OCI-LY3 (cell line): ENCODE measurements around the gene FOS.

Experiments used
- H2AFZ ChIP-seq: fragments of 200-600, 300-600 bp; shearing (Covaris generic); 2 replicates; pipeline ENCODE4 v1.6.0; 2014; ENCODE audit warnings: antibody characterized with exemption, low read depth, low read length
- H3K27ac ChIP-seq: fragments of 200-600, 300-600 bp; sonication (generic); 2 replicates; pipeline ENCODE4 v1.5.1; 2014; ENCODE audit warnings: mild to moderate bottlenecking, low read length, moderate library complexity, mixed read lengths
- H3K27me3 ChIP-seq: fragments of 200-600, 300-600 bp; sonication (generic); 2 replicates; pipeline ENCODE4 v1.6.1; 2014; ENCODE audit warnings: low read depth, low read length, mixed read lengths
- H3K36me3 ChIP-seq: fragments of 200-600, 300-600 bp; sonication (generic); replicated peaks from 2 replicates; pipeline ENCODE3; 2014; ENCODE audit warnings: low read depth, low read length, mixed read lengths
- H3K4me1 ChIP-seq: fragments of 300-600, 200-600 bp; sonication (generic); 2 replicates; pipeline ENCODE4 v1.6.1; 2014; ENCODE audit warnings: low read length, mixed read lengths
- H3K4me2 ChIP-seq: fragments of 200-600, 300-600 bp; sonication (generic); 2 replicates; pipeline ENCODE4 v1.6.1; 2014; ENCODE audit warnings: low read length, mixed read lengths
- H3K4me3 ChIP-seq: fragments of 300-600, 200-600 bp; sonication (generic); 2 replicates; pipeline ENCODE4 v1.5.1; 2014; ENCODE audit warnings: antibody characterized with exemption, mild to moderate bottlenecking, low read length, moderate library complexity
- H3K79me2 ChIP-seq: fragments of 300-600, 200-600 bp; shearing (Covaris generic); 2 replicates; pipeline ENCODE4 v1.6.1; 2014; ENCODE audit warnings: mild to moderate bottlenecking, low read length, mixed read lengths
- H3K9ac ChIP-seq: fragments of 300-600, 200-600 bp; shearing (Covaris generic); 2 replicates; pipeline ENCODE4 v1.6.0; 2014; ENCODE audit warnings: mild to moderate bottlenecking, low read length, moderate library complexity
- H3K9me3 ChIP-seq: fragments of 200-600, 300-600 bp; shearing (Covaris generic); 2 replicates; pipeline ENCODE4 v1.6.1; 2014; ENCODE audit warnings: low read length, mixed read lengths; ENCODE audit not compliant: insufficient read depth
- H4K20me1 ChIP-seq: fragments of 200-600, 300-600 bp; sonication (generic); 2 replicates; pipeline ENCODE4 v1.6.1; 2016; ENCODE audit warnings: low read length, mixed read lengths; ENCODE audit not compliant: insufficient read depth
- CTCF ChIP-seq: fragments of 200-600, 300-600 bp; sonication (generic); IDR thresholded peaks from 2 replicates; pipeline ENCODE4 v1.5.1; 2014; ENCODE audit warnings: antibody characterized with exemption, low read length, low read depth
- EZH2phosphoT487 ChIP-seq: fragments of 200-600 bp; shearing (Covaris generic); IDR thresholded peaks from 2 replicates; pipeline ENCODE4 v1.6.1; 2018; ENCODE audit warnings: antibody characterized with exemption, mixed run types, low read depth

The FOS gene

GRCh38 chr14:75274050-75274898, 4.4 kb upstream of the FOS start:
- Histone ChIP-seq H3K27me3 (peaks cover 40% of the 10 kb centered on the region), H3K4me2 (no peak overlapping the region), H3K4me3 (no peak overlapping the region), H3K79me2 (no peaks in the 10 kb centered on the region), H4K20me1 (no peaks in the 10 kb centered on the region), H3K36me3 (no peaks in the 10 kb centered on the region), H3K27ac (no peak overlapping the region), H2AFZ (no peak overlapping the region), H3K9me3 (no peaks in the 10 kb centered on the region), H3K4me1 (peaks cover 12% of the 10 kb centered on the region; the same call in 1 of the 2 replicates), H3K9ac (no peak overlapping the region)
- no peak for TF ChIP-seq CTCF
- TF ChIP-seq EZH2phosphoT487, result no peak

GRCh38 chr14:75274899-75275569, 3.6 kb upstream of the FOS start:
- Histone ChIP-seq H3K4me1 (peaks cover 14% of the 10 kb centered on the region; the same call in 1 of the 2 replicates), H3K9ac (no peak overlapping the region), H2AFZ (no peak overlapping the region), H3K79me2 (no peaks in the 10 kb centered on the region), H3K9me3 (no peaks in the 10 kb centered on the region), H3K36me3 (no peaks in the 10 kb centered on the region), H4K20me1 (no peaks in the 10 kb centered on the region), H3K27ac (no peak overlapping the region), H3K4me2 (no peak overlapping the region), H3K4me3 (no peak overlapping the region), H3K27me3 (peaks cover 42% of the 10 kb centered on the region)
- TF ChIP-seq CTCF, result no peak
- no peak for TF ChIP-seq EZH2phosphoT487

- H3K4me2 ChIP-seq, result no peak overlapping the region
- TF ChIP-seq EZH2phosphoT487 (no peak), CTCF (no peak)
- no peak overlapping the region for H2AFZ ChIP-seq
- H3K79me2 ChIP-seq, result no peaks in the 10 kb centered on the region
- no peaks in the 10 kb centered on the region for H4K20me1 ChIP-seq
- H3K36me3 ChIP-seq, result no peaks in the 10 kb centered on the region
- no peak overlapping the region for H3K9ac ChIP-seq
- H3K4me1 ChIP-seq, result peaks cover 14% of the 10 kb centered on the region; the same call in 1 of the 2 replicates
- H3K27me3 ChIP-seq, result peaks cover 42% of the 10 kb centered on the region
- no peaks in the 10 kb centered on the region for H3K9me3 ChIP-seq
- no peak overlapping the region for H3K27ac ChIP-seq
- H3K4me3 ChIP-seq, result no peak overlapping the region
These were observed 3.0 kb upstream of the FOS start for GRCh38 chr14:75275598-75275997.
